K562 (cell line): ENCODE results near the gene CARM1. TPM values are rescaled to one million over a fixed set of nuclear protein-coding genes. Genes with fewer than 3 reads are reported as not detected.

Experiments
- ATAC-seq: fragments of 200-7000 bp; cut with Tn5 transposase; 3 replicates; pipeline ENCODE4 v1.9.1; 2020; ENCODE audit warnings: moderate library complexity
- Bru-seq: library from RNA; stranded (reverse); fragments of 400-500 nt; gene quantifications from one replicate; lab custom pipeline; 2021; lab: Mats Ljungman, UMichigan
- BruChase-seq, 2 experiments: library from RNA; stranded (reverse); fragments of 400-500 nt; gene quantifications; one replicate each; lab custom pipeline; 2021; lab: Mats Ljungman, UMichigan
- BruUV-seq: library from RNA; stranded (reverse); fragments of 400-500 nt; replicated peaks from 2 replicates; lab custom pipeline; 2021; lab: Mats Ljungman, UMichigan
- CTCF ChIA-PET: fragments of 300-600 bp; formaldehyde crosslinking; extraction: SDS; loops from one replicate; lab custom pipeline; 2021; ENCODE audit warnings: low intra/inter-chr PET ratio; lab: Yijun Ruan, JAX
- POLR2A ChIA-PET: fragments of 300-600, 350-650 bp; sonication (Branson Sonifier 250); formaldehyde crosslinking; extraction: SDS; loops from one replicate; lab custom pipeline; 2021; ENCODE audit warnings: antibody characterized with exemption, inconsistent platforms; lab: Yijun Ruan, JAX
- DNase-seq, 4 experiments: peaks; one replicate each; pipeline versions ENCODE4 v3.0.0 to v3.0.0-alpha.2; 2011 to 2018; ENCODE audit warnings: low spot score in 3 of 4, mixed read lengths in 3 of 4; ENCODE audit errors: extremely low read depth in 1 of 4
- FAIRE-seq: peaks from 2 replicates; lab custom pipeline; 2011; peaks lifted over from hg19 to GRCh38; lab: Jason Lieb, UNC
- H2AFZ ChIP-seq: 2 replicates; pipeline ENCODE4 v1.6.0; 2011; ENCODE audit warnings: low read depth, low read length, control low read depth, inconsistent platforms
- H3K27ac ChIP-seq: fragments of 200-600 bp; 3 replicates; pipeline ENCODE4 v1.8.0; 2011; ENCODE audit warnings: low read depth, mild to moderate bottlenecking, control low read depth, inconsistent platforms, low read length, moderate library complexity, mixed read lengths; ENCODE audit errors: extremely low read depth
- H3K27me3 ChIP-seq, 2 experiments: fragments of 300-600 bp in 1 of 2; 2 replicates in 1 of 2; 3 replicates in 1 of 2; pipeline versions ENCODE4 v1.6.0 to v1.8.0; 2011; ENCODE audit warnings: inconsistent platforms in 2 of 2, low read length in 2 of 2, mild to moderate bottlenecking in 1 of 2, mixed read lengths in 1 of 2, moderate library complexity in 1 of 2; ENCODE audit not compliant: control insufficient read depth in 2 of 2, insufficient read depth in 2 of 2
- H3K36me3 ChIP-seq: fragments of 300-600 bp; 3 replicates; pipeline ENCODE4 v1.8.0; 2011; ENCODE audit warnings: mild to moderate bottlenecking, low read length, inconsistent platforms; ENCODE audit not compliant: control insufficient read depth, insufficient read depth
- H3K4me1 ChIP-seq, 2 experiments: fragments of 200-600 bp in 1 of 2; replicated peaks in 1 of 2; 2 replicates in 1 of 2; 3 replicates in 1 of 2; pipeline versions ENCODE4 v1.5.1 to v1.8.0; 2011; ENCODE audit warnings: inconsistent platforms in 2 of 2, low read length in 2 of 2, mild to moderate bottlenecking in 1 of 2, mixed read lengths in 1 of 2, moderate library complexity in 1 of 2; ENCODE audit not compliant: control insufficient read depth in 2 of 2, insufficient read depth in 2 of 2
- H3K4me2 ChIP-seq: 2 replicates; pipeline ENCODE4 v1.6.1; 2011; ENCODE audit warnings: low read length, control low read depth, inconsistent platforms, mixed read lengths; ENCODE audit not compliant: insufficient read depth
- H3K4me3 ChIP-seq: fragments of 200-600 bp; sonication (generic), shearing (Covaris generic); 2 replicates; pipeline ENCODE4 v1.5.1; 2016; ENCODE audit warnings: control low read depth, inconsistent platforms
- H3K79me2 ChIP-seq: fragments of 200-600 bp; 3 replicates; pipeline ENCODE4 v1.8.0; 2011; ENCODE audit warnings: low read length, inconsistent platforms; ENCODE audit not compliant: control insufficient read depth, insufficient read depth
- H3K9ac ChIP-seq, 2 experiments: 2 replicates each; pipeline versions ENCODE4 v1.6.0 to v1.6.1; 2011; ENCODE audit warnings: low read depth in 2 of 2, low read length in 2 of 2, control low read depth in 1 of 2, inconsistent platforms in 1 of 2, mild to moderate bottlenecking in 1 of 2, mixed read lengths in 1 of 2; ENCODE audit not compliant: insufficient read depth in 1 of 2
- H3K9me1 ChIP-seq: one replicate; pipeline ENCODE4 v1.6.0; 2011; ENCODE audit warnings: inconsistent platforms, mild to moderate bottlenecking, low read length, moderate library complexity; ENCODE audit not compliant: control insufficient read depth, insufficient read depth
- H3K9me3 ChIP-seq: replicated peaks from 2 replicates; pipeline ENCODE4 v1.5.1; 2011; ENCODE audit warnings: low read depth, low read length, inconsistent platforms; ENCODE audit not compliant: control insufficient read depth, insufficient read depth
- H4K20me1 ChIP-seq: replicated peaks from 2 replicates; pipeline ENCODE4 v1.6.1; 2011; ENCODE audit warnings: low read length, inconsistent platforms, mixed read lengths; ENCODE audit not compliant: control insufficient read depth, insufficient read depth
- CBX2 ChIP-seq: fragments of 200-600 bp; sonication (generic); IDR thresholded peaks from one replicate; pipeline ENCODE4 v1.6.1; 2012; ENCODE audit warnings: mild to moderate bottlenecking, low read length, inconsistent platforms; ENCODE audit not compliant: insufficient read depth, poor library complexity, severe bottlenecking
- HCFC1 ChIP-seq: IDR thresholded peaks from 2 replicates; pipeline ENCODE4 v1.6.1; 2012; ENCODE audit warnings: low read depth, low read length, improper control_type of control experiment
- JUND ChIP-seq, 2 experiments: IDR thresholded peaks; 2 replicates in 1 of 2; 3 replicates in 1 of 2; pipeline ENCODE4 v1.6.1; 2011; ENCODE audit warnings: borderline replicate concordance in 2 of 2, low read depth in 2 of 2, low read length in 2 of 2, improper control_type of control experiment in 1 of 2, missing biosample characterization in 1 of 2, missing genetic modification characterization in 1 of 2, missing genetic modification reagents in 1 of 2
- KLF1 ChIP-seq: fragments of 450-650 bp; IDR thresholded peaks from 2 replicates; pipeline ENCODE4 v1.6.1; 2016; ENCODE audit warnings: missing genetic modification characterization, missing compliant biosample characterization
- KLF10 ChIP-seq: fragments of 250-450 bp; sonication (Bioruptor Pico); IDR thresholded peaks from 2 replicates; pipeline ENCODE4 v1.6.1; 2021; ENCODE audit warnings: matching md5 sums
- MTA1 ChIP-seq: fragments of 450-650 bp; IDR thresholded peaks from 2 replicates; pipeline ENCODE4 v1.6.1; 2017; ENCODE audit warnings: borderline replicate concordance
- RBM34 ChIP-seq: fragments of 200-400 bp; formaldehyde crosslinking; IDR thresholded peaks from 2 replicates; pipeline ENCODE4 v1.6.1; 2018; ENCODE audit warnings: low read length, borderline replicate concordance; ENCODE audit not compliant: insufficient read depth
- YY1 ChIP-seq, 3 experiments: IDR thresholded peaks; 2 replicates each; pipeline ENCODE4 v1.6.1; 2011; ENCODE audit warnings: low read length in 2 of 3, mild to moderate bottlenecking in 2 of 3, moderate library complexity in 2 of 3, borderline replicate concordance in 1 of 3, control low read depth in 1 of 3, low read depth in 1 of 3; ENCODE audit not compliant: insufficient read depth in 3 of 3, insufficient replicate concordance in 2 of 3, control insufficient read depth in 1 of 3, insufficient read length in 1 of 3; ENCODE audit errors: extremely low read depth in 1 of 3
- ZC3H8 ChIP-seq: fragments of 450-650 bp; IDR thresholded peaks from 2 replicates; pipeline ENCODE4 v1.6.1; 2017
- ZNF121 ChIP-seq: sonication (generic); formaldehyde crosslinking; conservative IDR thresholded peaks from 2 replicates; pipeline ENCODE4 v1.8.0; 2022; ENCODE audit warnings: missing genetic modification reagents
- ZNF24 ChIP-seq: fragments of 450-650 bp; IDR thresholded peaks from 2 replicates; pipeline ENCODE4 v1.6.1; 2016
- ZSCAN32 ChIP-seq: fragments of 450-650 bp; formaldehyde crosslinking; IDR thresholded peaks from 2 replicates; pipeline ENCODE4 v1.4.0; 2020; ENCODE audit warnings: mild to moderate bottlenecking, moderate library complexity
- WGBS: fragments of 100-300 bp; shearing (Covaris generic); methylation state at CpG from one replicate; pipeline ENCODE4 v1.1.6; 2016; ENCODE audit warnings: low coverage, mixed read lengths; ENCODE audit not compliant: insufficient coverage; ENCODE audit errors: missing lambda C conversion rate; 5-methylcytosine and 5-hydroxymethylcytosine counted together
- in situ Hi-C: fragments of 300-500 bp; cut with MboI; formaldehyde crosslinking; loops from 4 replicates; pipeline ENCODE4 v1.15.0; 2018; ENCODE audit warnings: inconsistent platforms, mixed read lengths
- intact Hi-C: fragments of 100-400 bp; cut with micrococcal nuclease; formaldehyde crosslinking; loops from 2 replicates; pipeline ENCODE4 v1.14.2; 2022
- long read RNA-seq, 3 experiments: library from polyadenylated mRNA in 2 of 3; library from RNA in 1 of 3; unstranded in 2 of 3; stranded (forward) in 1 of 3; transcript quantifications; one replicate each; pipeline ENCODE4 v2.0.0, GENCODE V29; 2019 to 2022
- polyA minus RNA-seq, 3 experiments: library from RNA; depleted of rRNA, polyadenylated mRNA; stranded (reverse); fragments of >200 nt; gene quantifications; 2 replicates each; pipeline ENCODE4 v1.2.3, GENCODE V29; 2011
- polyA plus RNA-seq, 8 experiments: library from polyadenylated mRNA; depleted of rRNA in 4 of 8; stranded (reverse) in 5 of 8; unstranded in 3 of 8; fragments of >200 nt; fragmentation: Nextera tagmentation in 2 of 8; fragmentation: Illumina TruSeq in 1 of 8; extraction: Ambion mirVana in 2 of 8; extraction: Trizol in 1 of 8; gene quantifications; 2 replicates each; pipeline versions ENCODE4 v1.2.1 to v1.2.3, GENCODE V29; 2011 to 2014; ENCODE audit warnings: inconsistent platforms in 1 of 8, missing spikeins in 1 of 8
- total RNA-seq, 7 experiments: library from RNA; depleted of rRNA in 6 of 7; stranded (reverse); fragments of >200 nt in 6 of 7; fragmentation: Illumina TruSeq in 2 of 7; extraction: Trizol in 2 of 7; gene quantifications; 2 replicates each; pipeline versions ENCODE4 v1.2.1 to v1.2.3, GENCODE V29; 2011 to 2021; ENCODE audit warnings: low replicate concordance in 1 of 7
- TF ChIP-seq, protein P1 (sequence below): fragments of 250-450 bp; sonication (Bioruptor Pico); IDR thresholded peaks from 2 replicates; pipeline ENCODE4 v1.9.0; 2021; ENCODE audit warnings: mild to moderate bottlenecking, inconsistent platforms

The CARM1 gene
- total RNA-seq (2011; cell fraction: chromatin; rRNA removed; ENCODE audit: low replicate concordance), result 50.4 and 92.7 TPM in 2 replicates
- total RNA-seq (2011; cell fraction: nucleolus; rRNA removed), result 57.5 and 60.4 TPM in 2 replicates
- 52.4 and 52.6 TPM in 2 replicates for total RNA-seq (2011; cell fraction: nucleoplasm; rRNA removed)
- total RNA-seq (2014; rRNA removed), result 31.9 and 41.8 TPM in 2 replicates
- total RNA-seq (2014; rRNA removed; fragmentation: Illumina TruSeq; extraction: Trizol), result 14.1 and 18.6 TPM in 2 replicates
- 25.2 and 27.1 TPM in 2 replicates for total RNA-seq (2015; rRNA removed; fragmentation: Illumina TruSeq; extraction: Trizol)
- total RNA-seq (2021), result 86.0 and 86.3 TPM in 2 replicates
- 29.7 and 54.8 TPM in 2 replicates for polyA plus RNA-seq (2011; rRNA removed)
- polyA plus RNA-seq (2011; cell fraction: cytosol; rRNA removed), result 39.1 and 73.7 TPM in 2 replicates
- polyA plus RNA-seq (2011; cell fraction: nucleus; rRNA removed), result 61.7 and 77.2 TPM in 2 replicates
- 54.2 and 71.7 TPM in 2 replicates for polyA plus RNA-seq (2012)
- polyA plus RNA-seq (2014; fragmentation: Illumina TruSeq; extraction: Trizol), result 59.8 and 73.9 TPM in 2 replicates
- under 1 TPM; 0.36 to 0.65 TPM for polyA plus RNA-seq (2014; fragmentation: Nextera tagmentation; extraction: Ambion mirVana)
- 49.1 and 56.5 TPM in 2 replicates for polyA plus RNA-seq (2014; rRNA removed)
- 20.6 and 23.7 TPM in 2 replicates for polyA minus RNA-seq (2011; rRNA and poly(A)+ RNA removed)
- polyA minus RNA-seq (2011; cell fraction: cytosol; rRNA and poly(A)+ RNA removed), result 32.6 and 45.6 TPM in 2 replicates
- 13.1 and 18.4 TPM in 2 replicates for polyA minus RNA-seq (2011; cell fraction: nucleus; rRNA and poly(A)+ RNA removed)
- Bru-seq, nascent RNA, result percentile 67 among the genes with signal in this experiment
- BruChase-seq, experiment 1, labeled RNA remaining after a 2-hour chase, result percentile 73 among the genes with signal in this experiment
- percentile 75 among the genes with signal in this experiment for BruChase-seq, experiment 2, labeled RNA remaining after a 6-hour chase
- long read RNA-seq, experiment 1, transcript CARM1-201 (16 exons, 3,330 nt), result minor isoform, 11 of 181 reads
- long read RNA-seq, experiment 1, transcript CARM1-202 (15 exons, 2,722 nt), result major isoform, 27 of 181 reads
- long read RNA-seq, experiment 1, partial matches to known transcripts, result 71 of 181 reads
- long read RNA-seq, experiment 1, other reads (novel, unspliced or antisense), result 72 of 181 reads
- long read RNA-seq, experiment 2, transcript CARM1-202 (15 exons, 2,722 nt), result major isoform, 37 of 126 reads
- long read RNA-seq, experiment 2, transcript CARM1-201 (16 exons, 3,330 nt), result minor isoform, 13 of 126 reads
- long read RNA-seq, experiment 2, partial matches to known transcripts, result 48 of 126 reads
- long read RNA-seq, experiment 2, other reads (novel, unspliced or antisense), result 28 of 126 reads
- long read RNA-seq, experiment 3, partial matches to known transcripts, result 1 of 6 reads
- long read RNA-seq, experiment 3, other reads (novel, unspliced or antisense), result 5 of 6 reads

DNA sequence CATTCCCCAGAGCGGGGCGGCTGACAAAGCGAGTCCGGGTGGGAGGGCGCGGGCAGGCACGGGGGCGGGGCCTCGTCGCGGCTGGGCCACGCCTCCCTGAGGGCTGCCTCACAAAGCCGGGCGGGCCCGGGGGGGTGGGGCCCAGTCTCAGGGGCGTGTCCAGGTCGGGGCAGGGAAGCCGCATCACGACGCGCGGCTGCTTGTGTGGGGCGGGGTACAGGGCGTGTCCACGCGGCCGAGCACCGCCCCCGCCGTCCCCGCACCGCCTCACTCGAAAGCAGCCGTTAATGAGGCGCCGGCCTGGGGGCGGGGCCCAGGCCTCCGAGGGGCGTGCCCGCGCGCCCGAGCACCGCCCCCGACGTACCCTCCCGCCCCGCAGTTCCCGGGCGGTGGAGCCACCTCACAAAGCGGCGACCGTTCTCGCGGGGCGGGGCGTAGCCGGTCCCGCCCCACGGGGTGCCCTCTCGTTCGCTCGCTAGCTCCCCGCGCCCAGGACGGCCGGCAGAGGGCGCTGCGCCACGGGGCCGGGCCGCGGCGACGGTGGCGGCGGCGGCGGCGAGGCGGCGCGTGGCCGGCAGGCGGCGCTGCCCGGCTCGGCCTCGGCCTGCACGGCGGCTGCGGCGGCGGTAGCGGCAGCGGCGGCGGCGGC is at the start of gene CARM1:
TSS of gene CARM1 (plus strand) at position 599 of the 649 bp plus-strand sequence. CDS start 150 bp downstream, outside the sequence.
- peak within 1 kb of the TSS; percentile 90 for H2AFZ ChIP-seq
- in situ Hi-C loops (no loop called here), intact Hi-C loops (loop anchor here (5.0 kb wide), 1 partner anchor 56 kb away; the partner anchor contains the start of genes TIMM29 and YIPF2)
- H4K20me1 ChIP-seq, result no peaks in the 10 kb centered on the region
- DNase-seq (peak; percentile 98 to 99 (median 99)), FAIRE-seq (peak; percentile 64), ATAC-seq (peak; percentile 94)
- H3K36me3 ChIP-seq, result peaks cover 13% of the 10 kb centered on the region; the same call in 1 of the 3 replicates
- H3K9me3 ChIP-seq, result no peaks in the 10 kb centered on the region
- H3K4me2 ChIP-seq, result peak within 1 kb of the TSS; percentile 92
- peaks cover 44% of the 10 kb centered on the region for H3K79me2 ChIP-seq
- peak within 1 kb of the TSS; percentile 98 for H3K4me3 ChIP-seq
- CTCF ChIA-PET, result interaction anchor here (0.6 kb wide), 1 partner anchor 83 kb away, joined by 5 read pairs; no protein-coding TSS in a partner anchor
- no peaks in the 10 kb centered on the region for H3K27me3 ChIP-seq
- H3K4me1 ChIP-seq, result peaks cover 8 to 38% of the 10 kb centered on the region in 2 experiments
- POLR2A ChIA-PET, result no interaction called here
- WGBS, result 0% methylated on average over 26 of the region's 99 CpGs
- peak within 1 kb of the TSS; percentile 77 to 93 for H3K9ac ChIP-seq
- H3K9me1 ChIP-seq, result no peaks in the 10 kb centered on the region
- no TSS peak for BruUV-seq
- H3K27ac ChIP-seq, result peak within 1 kb of the TSS; percentile 87
- TF ChIP-seq KLF10 (CRISPR knock-in tag) (no peak), YY1 (IDR thresholded peaks at IDR 0.05; ENCODE audit: borderline replicate concordance in 1 of 3, control insufficient read depth in 1 of 3, extremely low read depth in 1 of 3, insufficient read depth in 3 of 3, insufficient read length in 1 of 3, insufficient replicate concordance in 2 of 3, low read depth in 1 of 3, low read length in 2 of 3) (peak in 2 of 3 experiments; percentile 32 to 63), HCFC1 (peak; percentile 70), JUND (IDR thresholded peaks at IDR 0.05; ENCODE audit: borderline replicate concordance, low read depth, low read length) (peak; percentile 5; the same call in 1 of the 2 replicates), JUND (tag; IDR thresholded peaks at IDR 0.05; ENCODE audit: borderline replicate concordance, low read depth, low read length) (no peak; the same call in 2 of the 3 replicates), ZNF24 (no peak), KLF1 (tag) (0 out of 2 replicates have a peak, but pooled peaks have one; percentile 47), RBM34 (0 out of 2 replicates have a peak, but pooled peaks have one; percentile 59), ZC3H8 (no peak), ZNF121 (CRISPR knock-in tag) (no peak), MTA1 (peak; percentile 77), ZSCAN32 (CRISPR knock-in tag) (no peak), CBX2 (no peak)
- TF ChIP-seq, protein P1, sequence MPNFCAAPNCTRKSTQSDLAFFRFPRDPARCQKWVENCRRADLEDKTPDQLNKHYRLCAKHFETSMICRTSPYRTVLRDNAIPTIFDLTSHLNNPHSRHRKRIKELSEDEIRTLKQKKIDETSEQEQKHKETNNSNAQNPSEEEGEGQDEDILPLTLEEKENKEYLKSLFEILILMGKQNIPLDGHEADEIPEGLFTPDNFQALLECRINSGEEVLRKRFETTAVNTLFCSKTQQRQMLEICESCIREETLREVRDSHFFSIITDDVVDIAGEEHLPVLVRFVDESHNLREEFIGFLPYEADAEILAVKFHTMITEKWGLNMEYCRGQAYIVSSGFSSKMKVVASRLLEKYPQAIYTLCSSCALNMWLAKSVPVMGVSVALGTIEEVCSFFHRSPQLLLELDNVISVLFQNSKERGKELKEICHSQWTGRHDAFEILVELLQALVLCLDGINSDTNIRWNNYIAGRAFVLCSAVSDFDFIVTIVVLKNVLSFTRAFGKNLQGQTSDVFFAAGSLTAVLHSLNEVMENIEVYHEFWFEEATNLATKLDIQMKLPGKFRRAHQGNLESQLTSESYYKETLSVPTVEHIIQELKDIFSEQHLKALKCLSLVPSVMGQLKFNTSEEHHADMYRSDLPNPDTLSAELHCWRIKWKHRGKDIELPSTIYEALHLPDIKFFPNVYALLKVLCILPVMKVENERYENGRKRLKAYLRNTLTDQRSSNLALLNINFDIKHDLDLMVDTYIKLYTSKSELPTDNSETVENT, result 0 out of 2 replicates have a peak, but pooled peaks have one; percentile 31
